ENCODE data around the gene FOXL1.

DNA sequence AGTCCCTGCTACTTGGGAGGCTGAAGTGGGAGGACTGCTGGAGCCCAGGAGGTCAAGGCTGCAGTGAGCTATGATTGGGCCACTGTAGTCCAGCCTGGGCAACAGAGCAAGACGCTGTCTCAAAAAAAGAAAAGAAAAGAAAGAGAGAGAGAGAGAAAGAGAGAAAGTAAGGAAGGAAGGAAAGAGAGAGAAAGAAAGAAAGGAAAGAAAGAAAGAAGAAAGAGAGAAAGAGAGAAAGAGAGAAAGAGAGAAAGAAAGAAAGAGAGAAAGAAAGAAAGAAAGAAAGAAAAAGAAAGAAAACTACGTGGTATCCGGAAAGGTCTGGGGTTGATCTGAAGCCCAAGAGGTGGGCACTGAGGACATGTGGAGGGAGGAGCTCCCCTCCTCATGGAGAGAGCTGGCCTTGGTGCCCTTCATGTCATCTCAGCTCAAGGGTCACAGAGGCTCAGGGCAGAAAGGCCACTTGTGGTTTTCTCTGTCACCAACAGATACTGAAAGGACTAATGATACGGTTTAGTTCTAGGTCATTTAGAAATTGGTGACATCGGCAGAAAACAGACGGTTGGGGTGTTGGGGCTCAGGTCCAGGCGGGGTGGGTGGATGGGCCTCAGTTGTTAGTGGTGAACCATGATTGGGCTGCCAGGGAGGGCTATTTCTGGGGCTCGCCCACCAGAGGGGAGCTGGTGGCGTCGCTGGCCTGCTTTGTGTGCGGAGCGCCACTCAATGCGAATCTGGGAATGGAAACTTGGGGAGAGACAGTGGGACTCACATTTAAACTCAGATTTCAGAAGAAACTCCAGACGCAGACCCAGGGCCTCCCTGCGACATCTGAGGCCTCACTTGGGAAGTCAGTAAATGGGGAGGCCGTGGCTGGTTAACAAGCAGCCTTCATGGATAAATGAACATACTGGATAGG lies 44.6 kb downstream of the FOXL1 start:
- TF ChIP-seq MTA2 (IDR thresholded peaks at IDR 0.05; ENCODE audit: low read depth) (no peak), RAD21 (CRISPR knock-in tag; conservative IDR thresholded peaks at IDR 0.05 in 1 of 2, IDR thresholded peaks at IDR 0.05 in 1 of 2) (no peak), NR1H2 (CRISPR knock-in tag; IDR thresholded peaks at IDR 0.05) (no peak), POLR2A (conservative IDR thresholded peaks at IDR 0.05) (no peak), ZBTB26 (CRISPR knock-in tag; IDR thresholded peaks at IDR 0.05) (no peak), CBX3 (IDR thresholded peaks at IDR 0.05; ENCODE audit: borderline replicate concordance in 1 of 2, low read length in 2 of 2) (no peak), KDM1A (IDR thresholded peaks at IDR 0.05) (no peak), CTCF (IDR thresholded peaks at IDR 0.05 in 2 of 3, conservative IDR thresholded peaks at IDR 0.05 in 1 of 3; ENCODE audit: insufficient read depth in 2 of 3, low read depth in 1 of 3, low read length in 3 of 3) (no peak), GTF2F1 (IDR thresholded peaks at IDR 0.05; ENCODE audit: low read depth, low read length) (no peak)
- TF ChIP-seq, protein P1, sequence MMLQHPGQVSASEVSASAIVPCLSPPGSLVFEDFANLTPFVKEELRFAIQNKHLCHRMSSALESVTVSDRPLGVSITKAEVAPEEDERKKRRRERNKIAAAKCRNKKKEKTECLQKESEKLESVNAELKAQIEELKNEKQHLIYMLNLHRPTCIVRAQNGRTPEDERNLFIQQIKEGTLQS (IDR thresholded peaks at IDR 0.05) = no peak
- TF ChIP-seq, protein P1 (CRISPR knock-in tag; conservative IDR thresholded peaks at IDR 0.05) = no peak
- TF ChIP-seq, protein P2, sequence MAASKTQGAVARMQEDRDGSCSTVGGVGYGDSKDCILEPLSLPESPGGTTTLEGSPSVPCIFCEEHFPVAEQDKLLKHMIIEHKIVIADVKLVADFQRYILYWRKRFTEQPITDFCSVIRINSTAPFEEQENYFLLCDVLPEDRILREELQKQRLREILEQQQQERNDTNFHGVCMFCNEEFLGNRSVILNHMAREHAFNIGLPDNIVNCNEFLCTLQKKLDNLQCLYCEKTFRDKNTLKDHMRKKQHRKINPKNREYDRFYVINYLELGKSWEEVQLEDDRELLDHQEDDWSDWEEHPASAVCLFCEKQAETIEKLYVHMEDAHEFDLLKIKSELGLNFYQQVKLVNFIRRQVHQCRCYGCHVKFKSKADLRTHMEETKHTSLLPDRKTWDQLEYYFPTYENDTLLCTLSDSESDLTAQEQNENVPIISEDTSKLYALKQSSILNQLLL (CRISPR knock-in tag; IDR thresholded peaks at IDR 0.05; ENCODE audit: borderline replicate concordance) = no peak
- TF ChIP-seq, protein P3, sequence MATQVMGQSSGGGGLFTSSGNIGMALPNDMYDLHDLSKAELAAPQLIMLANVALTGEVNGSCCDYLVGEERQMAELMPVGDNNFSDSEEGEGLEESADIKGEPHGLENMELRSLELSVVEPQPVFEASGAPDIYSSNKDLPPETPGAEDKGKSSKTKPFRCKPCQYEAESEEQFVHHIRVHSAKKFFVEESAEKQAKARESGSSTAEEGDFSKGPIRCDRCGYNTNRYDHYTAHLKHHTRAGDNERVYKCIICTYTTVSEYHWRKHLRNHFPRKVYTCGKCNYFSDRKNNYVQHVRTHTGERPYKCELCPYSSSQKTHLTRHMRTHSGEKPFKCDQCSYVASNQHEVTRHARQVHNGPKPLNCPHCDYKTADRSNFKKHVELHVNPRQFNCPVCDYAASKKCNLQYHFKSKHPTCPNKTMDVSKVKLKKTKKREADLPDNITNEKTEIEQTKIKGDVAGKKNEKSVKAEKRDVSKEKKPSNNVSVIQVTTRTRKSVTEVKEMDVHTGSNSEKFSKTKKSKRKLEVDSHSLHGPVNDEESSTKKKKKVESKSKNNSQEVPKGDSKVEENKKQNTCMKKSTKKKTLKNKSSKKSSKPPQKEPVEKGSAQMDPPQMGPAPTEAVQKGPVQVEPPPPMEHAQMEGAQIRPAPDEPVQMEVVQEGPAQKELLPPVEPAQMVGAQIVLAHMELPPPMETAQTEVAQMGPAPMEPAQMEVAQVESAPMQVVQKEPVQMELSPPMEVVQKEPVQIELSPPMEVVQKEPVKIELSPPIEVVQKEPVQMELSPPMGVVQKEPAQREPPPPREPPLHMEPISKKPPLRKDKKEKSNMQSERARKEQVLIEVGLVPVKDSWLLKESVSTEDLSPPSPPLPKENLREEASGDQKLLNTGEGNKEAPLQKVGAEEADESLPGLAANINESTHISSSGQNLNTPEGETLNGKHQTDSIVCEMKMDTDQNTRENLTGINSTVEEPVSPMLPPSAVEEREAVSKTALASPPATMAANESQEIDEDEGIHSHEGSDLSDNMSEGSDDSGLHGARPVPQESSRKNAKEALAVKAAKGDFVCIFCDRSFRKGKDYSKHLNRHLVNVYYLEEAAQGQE (IDR thresholded peaks at IDR 0.05; ENCODE audit: borderline replicate concordance) = no peak
- TF ChIP-seq, protein P3 (CRISPR knock-in tag; IDR thresholded peaks at IDR 0.05; ENCODE audit: low read depth) = no peak

Measured in K562 (cell line).